ENCODE data around the gene MACROD1.

GRCh38 chr11:64126371-64126770 lies 39.5 kb downstream of the MACROD1 start:
- TF ChIP-seq CTCF (IDR thresholded peaks at IDR 0.05) (no peak), EP300 (IDR thresholded peaks at IDR 0.05) (no peak), POLR2AphosphoS5 (IDR thresholded peaks at IDR 0.05) (no peak), POLR2A (IDR thresholded peaks at IDR 0.05; ENCODE audit: low read depth) (no peak)

Measured in esophagus muscularis mucosa (tissue), 4 donors.